Vagina (tissue), 2 donors: ENCODE measurements around the gene SRPRA.

Source experiments
- POLR2AphosphoS5 ChIP-seq, 2 donors: sonication (generic); formaldehyde crosslinking; IDR thresholded peaks; one replicate each; pipeline ENCODE4 v1.9.0; 2017; ENCODE audit warnings: antibody characterized with exemption in 2 of 2, mild to moderate bottlenecking in 2 of 2, low read depth in 1 of 2; ENCODE audit not compliant: insufficient read depth in 1 of 2
- TF ChIP-seq, protein P1 (sequence below), 3 experiments: fragments of 450-650 bp in 2 of 3; fragments of 200-600 bp in 1 of 3; sonication (generic) in 1 of 3; IDR thresholded peaks; one replicate each; pipeline ENCODE4 v1.5.1; 2017 to 2019; ENCODE audit warnings: antibody characterized with exemption in 3 of 3, mild to moderate bottlenecking in 2 of 3, moderate library complexity in 2 of 3

DNA sequence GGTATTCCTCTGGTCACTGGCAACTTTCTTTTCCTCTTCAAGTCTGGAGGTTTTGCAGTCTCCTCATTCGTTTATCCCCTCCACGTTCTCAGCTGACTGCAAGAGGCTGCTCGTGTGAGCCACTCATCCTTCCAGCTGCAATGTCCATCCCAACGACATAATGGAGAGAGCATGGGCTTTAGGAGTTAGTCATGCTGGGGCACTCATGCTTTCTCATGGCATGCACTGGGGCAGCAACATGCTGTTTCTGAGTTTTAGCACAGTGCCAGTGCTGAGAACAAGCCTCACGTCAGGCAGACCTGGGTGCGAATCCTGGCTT is 42.3 kb upstream of the SRPRA start:
- TF ChIP-seq, protein P1, sequence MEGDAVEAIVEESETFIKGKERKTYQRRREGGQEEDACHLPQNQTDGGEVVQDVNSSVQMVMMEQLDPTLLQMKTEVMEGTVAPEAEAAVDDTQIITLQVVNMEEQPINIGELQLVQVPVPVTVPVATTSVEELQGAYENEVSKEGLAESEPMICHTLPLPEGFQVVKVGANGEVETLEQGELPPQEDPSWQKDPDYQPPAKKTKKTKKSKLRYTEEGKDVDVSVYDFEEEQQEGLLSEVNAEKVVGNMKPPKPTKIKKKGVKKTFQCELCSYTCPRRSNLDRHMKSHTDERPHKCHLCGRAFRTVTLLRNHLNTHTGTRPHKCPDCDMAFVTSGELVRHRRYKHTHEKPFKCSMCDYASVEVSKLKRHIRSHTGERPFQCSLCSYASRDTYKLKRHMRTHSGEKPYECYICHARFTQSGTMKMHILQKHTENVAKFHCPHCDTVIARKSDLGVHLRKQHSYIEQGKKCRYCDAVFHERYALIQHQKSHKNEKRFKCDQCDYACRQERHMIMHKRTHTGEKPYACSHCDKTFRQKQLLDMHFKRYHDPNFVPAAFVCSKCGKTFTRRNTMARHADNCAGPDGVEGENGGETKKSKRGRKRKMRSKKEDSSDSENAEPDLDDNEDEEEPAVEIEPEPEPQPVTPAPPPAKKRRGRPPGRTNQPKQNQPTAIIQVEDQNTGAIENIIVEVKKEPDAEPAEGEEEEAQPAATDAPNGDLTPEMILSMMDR (IDR thresholded peaks at IDR 0.05) = no peak
- TF ChIP-seq POLR2AphosphoS5 (IDR thresholded peaks at IDR 0.05; ENCODE audit: insufficient read depth in 1 of 2, low read depth in 1 of 2) = no peak
